ENCODE measurements around the gene MAP4.
A peak's percentile ranks its signal among the peaks of the same experiment; 100 is the strongest.
"Not testable (repeated sequence)": the region's sequence is repeated elsewhere in the genome, so short reads cannot be mapped to it uniquely, and the experiment has no call there.

The MAP4 gene, protein sequence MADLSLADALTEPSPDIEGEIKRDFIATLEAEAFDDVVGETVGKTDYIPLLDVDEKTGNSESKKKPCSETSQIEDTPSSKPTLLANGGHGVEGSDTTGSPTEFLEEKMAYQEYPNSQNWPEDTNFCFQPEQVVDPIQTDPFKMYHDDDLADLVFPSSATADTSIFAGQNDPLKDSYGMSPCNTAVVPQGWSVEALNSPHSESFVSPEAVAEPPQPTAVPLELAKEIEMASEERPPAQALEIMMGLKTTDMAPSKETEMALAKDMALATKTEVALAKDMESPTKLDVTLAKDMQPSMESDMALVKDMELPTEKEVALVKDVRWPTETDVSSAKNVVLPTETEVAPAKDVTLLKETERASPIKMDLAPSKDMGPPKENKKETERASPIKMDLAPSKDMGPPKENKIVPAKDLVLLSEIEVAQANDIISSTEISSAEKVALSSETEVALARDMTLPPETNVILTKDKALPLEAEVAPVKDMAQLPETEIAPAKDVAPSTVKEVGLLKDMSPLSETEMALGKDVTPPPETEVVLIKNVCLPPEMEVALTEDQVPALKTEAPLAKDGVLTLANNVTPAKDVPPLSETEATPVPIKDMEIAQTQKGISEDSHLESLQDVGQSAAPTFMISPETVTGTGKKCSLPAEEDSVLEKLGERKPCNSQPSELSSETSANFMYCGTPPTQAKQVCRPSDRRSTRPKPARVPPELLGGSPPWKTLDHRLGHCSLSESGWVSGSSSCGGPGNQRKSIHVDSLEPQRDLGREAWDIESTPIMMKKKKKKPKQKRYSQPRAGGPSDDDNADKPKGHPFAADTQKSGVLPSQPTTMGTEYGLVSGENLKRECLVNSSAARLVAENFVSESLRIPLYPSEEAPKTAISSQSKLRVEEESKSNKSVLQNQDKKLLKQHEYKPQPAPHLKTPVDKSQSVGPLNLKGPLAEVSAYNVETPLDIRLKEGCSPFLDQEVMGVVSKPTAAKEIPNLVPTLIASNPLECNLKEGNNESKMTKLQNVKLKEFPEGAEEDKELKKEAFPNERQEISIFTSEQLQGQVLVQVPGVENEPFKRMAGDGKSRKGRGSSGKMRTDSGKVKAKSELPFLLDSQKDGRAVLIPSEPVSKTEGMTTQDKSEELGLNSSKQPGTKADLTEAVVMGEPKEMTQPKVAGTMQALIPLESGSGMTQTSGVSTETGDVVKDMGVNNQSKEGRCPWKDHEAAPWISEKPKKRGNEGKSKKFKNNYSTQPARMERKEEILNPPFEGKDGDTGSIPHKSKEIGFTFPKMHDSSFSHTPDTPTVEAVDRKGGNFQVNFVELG (N-terminal part only)

DNA sequence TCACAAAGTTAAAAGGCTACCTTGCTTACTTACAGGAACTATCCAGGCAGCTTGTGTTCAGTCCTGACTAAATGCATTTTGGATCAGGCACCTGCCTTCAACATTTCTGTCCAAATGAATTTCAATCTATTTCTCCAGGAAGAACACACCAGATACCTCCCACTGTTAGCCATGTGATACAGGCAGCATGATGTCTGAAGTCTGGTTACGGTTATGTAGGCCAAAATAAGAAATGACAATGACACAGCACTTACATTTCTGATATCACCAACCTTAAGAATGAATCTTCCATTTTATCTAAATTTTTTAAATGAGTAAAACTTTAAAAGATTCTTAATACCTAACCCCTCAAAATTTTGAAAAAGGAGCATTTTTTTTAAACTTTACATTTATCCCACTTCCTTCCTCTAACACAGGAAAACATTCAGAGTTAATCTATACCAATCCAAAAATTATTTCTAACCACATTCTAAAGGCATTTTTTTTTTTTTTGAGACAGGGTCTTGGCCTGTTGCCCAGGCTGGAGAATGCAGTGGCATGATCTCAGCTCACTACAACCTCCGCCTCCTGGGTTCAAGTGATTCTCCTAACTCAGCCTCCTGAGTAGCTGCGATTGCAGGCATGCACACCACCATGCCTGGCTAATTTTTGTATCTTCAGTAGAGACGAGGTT lies at the start of gene MAP4:
Gene MAP4 (minus strand): TSS at position 116 of the 673 bp plus-strand sequence. CDS start 17,556 bp downstream, outside the sequence.
- no peak for DNase-seq (ENCODE audit: low read depth)
- no peak within 1 kb of the TSS for H3K4me3 ChIP-seq (ENCODE audit: low read depth, low read length)

DNA sequence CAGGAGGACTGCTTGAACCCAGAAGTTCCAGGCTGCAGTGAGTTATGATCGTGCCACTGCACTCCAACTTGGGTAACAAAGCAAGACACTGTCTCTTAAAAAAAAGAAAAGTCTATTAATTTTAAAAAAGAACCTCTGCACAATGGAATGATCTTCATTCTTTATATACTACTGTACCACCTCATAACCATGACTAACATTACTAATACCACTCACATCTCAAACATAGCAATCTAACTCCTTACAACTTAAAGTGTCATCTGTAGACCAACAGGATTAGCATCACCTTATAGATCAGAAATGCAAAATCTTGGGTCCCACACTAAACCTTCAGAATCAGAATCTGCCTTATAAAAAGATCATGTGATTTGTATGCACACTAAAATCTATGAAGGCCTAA lies 48.8 kb upstream of the MAP4 start:
- H3K4me3 ChIP-seq (ENCODE audit: low read depth, low read length) = no peak overlapping the region
- DNase-seq (ENCODE audit: low read depth) = no peak

DNA sequence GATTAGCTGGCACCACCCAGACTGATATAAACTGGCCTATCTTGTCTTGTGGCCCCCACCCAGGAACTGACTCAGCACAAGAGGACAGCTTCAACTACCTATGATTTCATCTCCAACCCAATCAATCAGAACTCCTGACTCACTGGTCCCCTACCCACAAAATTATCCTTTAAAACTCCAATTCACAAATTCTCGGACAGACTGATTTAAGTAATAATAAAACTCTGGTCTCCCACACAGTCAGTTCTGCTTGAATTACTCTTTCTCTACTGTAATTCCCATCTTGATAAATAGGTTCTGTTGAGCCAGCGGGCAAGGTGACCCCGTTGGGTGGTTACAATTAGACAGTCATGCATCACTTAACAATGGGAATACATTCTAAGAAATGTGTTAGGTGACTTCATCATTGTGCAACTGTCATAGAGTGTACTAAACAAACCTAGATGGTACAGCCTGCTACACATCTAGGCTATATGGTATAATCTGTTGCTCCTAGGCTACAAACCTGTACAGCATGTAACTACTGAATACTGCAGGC lies 48.1 kb upstream of the MAP4 start:
- no peak for DNase-seq (ENCODE audit: low read depth)
- H3K4me3 ChIP-seq (ENCODE audit: low read depth, low read length) = no peak overlapping the region

DNA sequence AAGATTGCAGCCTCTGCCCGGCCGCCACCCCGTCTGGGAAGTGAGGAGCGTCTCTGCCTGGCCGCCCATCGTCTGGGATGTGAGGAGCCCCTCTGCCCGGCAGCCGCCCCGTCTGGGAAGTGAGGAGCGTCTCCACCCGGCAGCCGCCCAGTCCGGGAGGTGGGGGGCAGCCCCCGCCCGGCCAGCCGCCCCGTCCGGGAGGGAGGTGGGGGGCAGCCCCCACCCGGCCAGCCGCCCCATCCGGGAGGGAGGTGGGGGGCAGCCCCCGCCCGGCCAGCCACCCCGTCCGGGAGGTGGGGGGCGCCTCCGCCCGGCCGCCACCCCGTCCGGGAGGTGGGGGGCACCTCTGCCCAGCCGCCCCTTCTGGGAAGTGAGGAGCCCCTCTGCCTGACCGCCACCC lies 45.4 kb upstream of the MAP4 start:
- not testable (repeated sequence) for DNase-seq (ENCODE audit: low read depth); H3K4me3 ChIP-seq (ENCODE audit: low read depth, low read length)

GRCh38 chr3:48058091-48058490 lies 41.9 kb upstream of the MAP4 start:
- DNase-seq (ENCODE audit: low read depth) = no peak
- H3K4me3 ChIP-seq (ENCODE audit: low read depth, low read length) = no peak overlapping the region

GRCh38 chr3:48057521-48057920 lies 41.3 kb upstream of the MAP4 start:
- DNase-seq (ENCODE audit: low read depth) = no peak
- H3K4me3 ChIP-seq (ENCODE audit: low read depth, low read length) = no peak overlapping the region

DNA sequence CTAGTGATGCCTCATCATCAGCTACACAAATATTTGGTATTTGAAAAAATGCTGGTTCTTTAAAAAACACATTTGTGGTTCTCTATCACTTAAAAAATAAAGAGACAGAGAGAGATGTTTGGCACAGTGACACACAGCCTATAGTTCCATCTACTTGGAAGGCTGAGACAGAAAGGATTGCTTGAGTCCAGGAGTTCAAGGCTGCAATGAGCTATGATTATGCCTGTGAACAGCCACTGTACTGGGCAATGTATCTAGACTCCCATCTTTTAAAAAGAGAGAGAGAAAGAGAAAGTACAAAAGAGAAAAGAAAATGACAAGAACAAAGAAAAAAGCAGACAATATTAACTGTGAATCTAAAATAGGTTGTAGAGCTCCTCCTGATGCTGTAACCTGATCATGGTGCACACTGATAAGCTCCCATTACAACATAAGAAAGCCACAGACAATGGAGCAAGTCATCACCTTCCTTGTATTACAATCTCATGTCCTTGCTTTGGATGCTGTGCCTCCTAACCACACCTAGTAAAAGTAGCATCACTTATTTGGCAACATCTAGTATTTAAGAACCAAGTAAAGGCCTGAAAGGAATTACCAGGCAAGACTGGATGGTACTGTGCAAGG lies 31.7 kb upstream of the MAP4 start:
- H3K4me3 ChIP-seq (ENCODE audit: low read depth, low read length) = no peak overlapping the region
- no peak for DNase-seq (ENCODE audit: low read depth)

- H3K4me3 ChIP-seq (ENCODE audit: low read depth, low read length) = no peak overlapping the region
- DNase-seq (ENCODE audit: low read depth) = no peak
Measured at GRCh38 chr3:48042071-48042760, 26.0 kb upstream of the MAP4 start.

GRCh38 chr3:48039487-48040190 lies 23.4 kb upstream of the MAP4 start:
- DNase-seq (ENCODE audit: low read depth) = no peak
- no peak overlapping the region for H3K4me3 ChIP-seq (ENCODE audit: low read depth, low read length)

DNA sequence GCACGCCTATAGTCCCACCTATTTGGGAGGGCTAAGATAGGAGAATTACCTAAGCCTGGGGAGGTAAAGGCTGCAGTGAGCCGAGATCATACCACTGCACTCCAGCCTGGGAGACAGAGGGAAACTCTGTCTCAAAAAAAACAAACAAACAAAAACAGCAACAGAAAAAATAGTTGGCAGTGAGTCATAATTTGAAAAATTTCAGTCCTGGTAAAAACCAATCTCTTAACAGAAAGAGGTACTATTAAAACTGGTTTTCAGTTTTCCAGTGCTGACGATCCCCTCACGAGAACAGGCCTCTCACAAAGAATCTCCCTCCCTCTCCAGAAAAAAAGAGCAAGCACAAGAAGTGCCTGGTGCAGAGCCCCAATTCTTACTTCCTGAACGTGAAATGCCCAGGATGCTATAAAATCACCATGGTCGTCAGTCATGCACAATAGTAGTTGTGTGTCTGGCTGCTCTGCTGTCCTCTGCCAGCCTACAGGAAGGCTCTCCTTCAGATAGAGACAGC lies 22.8 kb upstream of the MAP4 start:
- DNase-seq (ENCODE audit: low read depth) = no peak
- H3K4me3 ChIP-seq (ENCODE audit: low read depth, low read length) = no peak overlapping the region

- no peak overlapping the region for H3K4me3 ChIP-seq (ENCODE audit: low read depth, low read length)
- peak; percentile 36 for DNase-seq (ENCODE audit: low read depth)
Measured at GRCh38 chr3:48034000-48034516, 17.8 kb upstream of the MAP4 start.

GRCh38 chr3:48030188-48030587 lies 14.0 kb upstream of the MAP4 start:
- no peak for DNase-seq (ENCODE audit: low read depth)
- H3K4me3 ChIP-seq (ENCODE audit: low read depth, low read length) = no peak overlapping the region

DNA sequence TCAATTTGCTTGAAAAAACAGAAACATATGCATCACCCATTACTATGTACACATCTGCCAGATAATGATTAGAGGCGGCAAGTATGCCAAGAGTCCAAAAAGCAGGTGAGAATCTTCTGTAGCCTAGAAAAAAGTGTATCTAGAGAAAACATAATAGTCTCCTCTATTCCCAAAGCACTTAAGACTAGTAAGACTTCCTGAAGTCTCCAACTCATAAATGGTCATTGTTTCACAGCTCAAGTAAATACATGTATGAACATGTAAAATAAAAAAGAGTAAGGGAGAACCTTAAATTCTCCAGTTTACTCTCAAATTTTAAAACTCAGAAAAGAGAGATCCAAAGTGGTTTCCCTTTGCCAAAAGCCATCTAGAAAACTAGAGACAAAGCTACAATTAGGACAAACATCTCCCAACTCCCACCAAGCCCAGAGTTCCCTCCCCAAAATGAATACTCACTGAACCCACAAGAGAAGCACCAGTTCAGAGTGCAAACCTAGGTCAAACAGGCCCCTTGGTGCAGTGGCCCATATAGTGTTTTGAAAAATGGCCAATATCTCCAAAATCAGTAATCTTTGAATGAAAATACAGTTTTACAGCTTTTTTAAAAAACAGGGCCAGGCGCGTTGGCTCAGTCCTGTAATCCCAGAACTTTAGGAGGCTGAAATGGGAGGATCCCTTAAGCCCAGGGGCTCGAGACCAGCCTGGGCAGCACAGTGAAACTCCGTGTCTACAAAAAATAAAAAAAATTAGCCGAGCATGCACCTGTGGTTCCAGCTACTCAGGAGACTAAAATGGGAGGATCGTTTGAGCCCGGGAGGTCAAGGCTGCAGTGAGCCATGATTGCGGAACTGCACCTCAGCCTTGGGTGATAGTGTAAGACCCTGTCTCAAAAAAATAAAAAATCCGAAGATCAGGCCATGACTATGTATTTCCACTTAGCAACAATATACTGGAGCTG lies 11.0 kb upstream of the MAP4 start:
- DNase-seq (ENCODE audit: low read depth) = no peak
- no peak overlapping the region for H3K4me3 ChIP-seq (ENCODE audit: low read depth, low read length)

- H3K4me3 ChIP-seq (ENCODE audit: low read depth, low read length) = no peak overlapping the region
- DNase-seq (ENCODE audit: low read depth) = no peak
Measured at GRCh38 chr3:48026098-48026497, 9.9 kb upstream of the MAP4 start.

DNA sequence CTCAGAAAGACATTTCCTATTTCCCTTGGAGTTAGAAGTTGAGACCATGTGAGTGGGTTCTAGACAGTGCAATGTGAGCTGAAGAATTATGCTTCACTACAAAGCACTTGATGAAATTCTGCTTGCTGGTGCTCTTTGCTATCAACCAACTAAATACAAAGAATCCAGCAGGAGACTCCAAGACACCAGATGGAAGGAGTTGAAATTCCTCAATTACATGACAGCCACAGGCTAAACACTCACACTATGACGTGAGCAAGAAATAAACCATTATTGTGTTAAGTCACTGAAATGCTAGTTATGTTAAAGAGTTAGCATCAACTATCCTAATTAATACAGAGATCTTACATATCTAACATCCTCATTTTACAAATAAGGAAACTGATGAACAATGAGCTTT lies 8.2 kb upstream of the MAP4 start:
- H3K4me3 ChIP-seq (ENCODE audit: low read depth, low read length) = no peak overlapping the region
- no peak for DNase-seq (ENCODE audit: low read depth)

- no peak overlapping the region for H3K4me3 ChIP-seq (ENCODE audit: low read depth, low read length)
- DNase-seq (ENCODE audit: low read depth) = no peak
Measured at GRCh38 chr3:48023377-48023776, 7.2 kb upstream of the MAP4 start.
